K562 (cell line): ENCODE data around the gene NARF. TPM values are rescaled to one million over a fixed set of nuclear protein-coding genes. Genes with fewer than 3 reads are reported as not detected.

Experiments
- ARHGAP35 ChIP-seq: fragments of 450-650 bp; IDR thresholded peaks from 2 replicates; pipeline ENCODE4 v1.6.1; 2018; ENCODE audit not compliant: partially characterized antibody
- BRD9 ChIP-seq: fragments of 450-650 bp; IDR thresholded peaks from 2 replicates; pipeline ENCODE4 v1.6.1; 2018; ENCODE audit warnings: low read depth; ENCODE audit not compliant: partially characterized antibody
- CBX2 ChIP-seq: fragments of 200-600 bp; sonication (generic); IDR thresholded peaks from one replicate; pipeline ENCODE4 v1.6.1; 2012; ENCODE audit warnings: mild to moderate bottlenecking, low read length, inconsistent platforms; ENCODE audit not compliant: insufficient read depth, poor library complexity, severe bottlenecking
- CGGBP1 ChIP-seq: fragments of 250-450 bp; sonication (Bioruptor Pico); IDR thresholded peaks from 2 replicates; pipeline ENCODE4 v1.9.0; 2021; ENCODE audit warnings: mild to moderate bottlenecking
- CHD4 ChIP-seq: fragments of 200-600 bp; sonication (generic); IDR thresholded peaks from 3 replicates; pipeline ENCODE4 v1.6.1; 2012; ENCODE audit warnings: low read depth, mild to moderate bottlenecking, mixed read lengths, low read length, inconsistent platforms; ENCODE audit not compliant: insufficient read depth, insufficient replicate concordance, poor library complexity, severe bottlenecking
- CTCF ChIP-seq, 3 experiments: IDR thresholded peaks in 2 of 3; conservative IDR thresholded peaks in 1 of 3; 2 replicates each; pipeline ENCODE4 v1.5.1; 2011 to 2012; ENCODE audit warnings: low read length in 3 of 3, mild to moderate bottlenecking in 3 of 3, control low read depth in 2 of 3, improper control_type of control experiment in 1 of 3, inconsistent platforms in 1 of 3, low read depth in 1 of 3, mixed read lengths in 1 of 3, moderate library complexity in 1 of 3; ENCODE audit not compliant: insufficient read depth in 2 of 3
- CTCFL ChIP-seq: IDR thresholded peaks from 2 replicates; pipeline ENCODE4 v1.6.1; 2011; ENCODE audit warnings: borderline replicate concordance, low read depth, mild to moderate bottlenecking, moderate library complexity, low read length; ENCODE audit not compliant: insufficient read depth, poor library complexity, severe bottlenecking
- DIDO1 ChIP-seq: fragments of 450-650 bp; IDR thresholded peaks from 2 replicates; pipeline ENCODE4 v1.6.1; 2016; ENCODE audit warnings: low read depth, missing biosample characterization, missing genetic modification characterization
- FUS ChIP-seq: fragments of 200-400 bp; formaldehyde crosslinking; optimal IDR thresholded peaks from 2 replicates; pipeline ENCODE3; 2017; ENCODE audit warnings: low read depth, low read length
- HMG20B ChIP-seq: fragments of 250-450 bp; sonication (Bioruptor Pico); IDR thresholded peaks from 2 replicates; pipeline ENCODE4 v1.5.0; 2021; ENCODE audit warnings: mild to moderate bottlenecking
- ILF3 ChIP-seq: fragments of 450-650 bp; IDR thresholded peaks from 2 replicates; pipeline ENCODE4 v1.6.1; 2018; ENCODE audit warnings: antibody characterized with exemption, mild to moderate bottlenecking, moderate library complexity, borderline replicate concordance
- MCM3 ChIP-seq: fragments of 450-650 bp; IDR thresholded peaks from 2 replicates; pipeline ENCODE4 v1.6.1; 2016
- MEF2D ChIP-seq: conservative IDR thresholded peaks from 2 replicates; pipeline ENCODE4 v1.6.1; 2016; ENCODE audit warnings: low read depth, missing genetic modification characterization, missing compliant biosample characterization
- NFYB ChIP-seq: IDR thresholded peaks from 2 replicates; pipeline ENCODE4 v1.6.1; 2011; ENCODE audit warnings: mild to moderate bottlenecking, moderate library complexity; ENCODE audit not compliant: insufficient read length; ENCODE audit errors: extremely low read depth
- POLR2AphosphoS2 ChIP-seq: IDR thresholded peaks from 2 replicates; pipeline ENCODE4 v1.6.1; 2012; ENCODE audit warnings: low read length, improper control_type of control experiment
- POLR2AphosphoS5 ChIP-seq: IDR thresholded peaks from 2 replicates; pipeline ENCODE4 v1.6.1; 2011; ENCODE audit warnings: mild to moderate bottlenecking, low read depth, low read length, moderate library complexity; ENCODE audit not compliant: control insufficient read depth, insufficient read depth
- RBM14 ChIP-seq: fragments of 200-400 bp; formaldehyde crosslinking; IDR thresholded peaks from 2 replicates; pipeline ENCODE4 v1.6.1; 2018; ENCODE audit warnings: low read depth, mild to moderate bottlenecking, low read length, moderate library complexity, borderline replicate concordance; ENCODE audit not compliant: insufficient read depth
- SREBF1 ChIP-seq: fragments of 150-350 bp; IDR thresholded peaks from 2 replicates; pipeline ENCODE4 v1.6.1; 2014; ENCODE audit warnings: antibody characterized with exemption, low read depth, low read length, borderline replicate concordance
- TEAD1 ChIP-seq, 2 experiments: fragments of 450-650 bp in 1 of 2; sonication (generic) in 1 of 2; formaldehyde crosslinking; IDR thresholded peaks; 2 replicates each; pipeline versions ENCODE4 v1.4.0 to v1.8.0; 2020 to 2022; ENCODE audit warnings: mild to moderate bottlenecking in 2 of 2, missing genetic modification reagents in 1 of 2
- ZKSCAN8 ChIP-seq: fragments of 200-800 bp; sonication (Bioruptor generic); IDR thresholded peaks from 2 replicates; pipeline ENCODE4 v1.6.1; 2016; ENCODE audit warnings: missing genetic modification characterization, missing compliant biosample characterization
- ZNF134 ChIP-seq: fragments of 250-450 bp; sonication (Bioruptor Pico); conservative IDR thresholded peaks from 2 replicates; pipeline ENCODE4 v1.4.0; 2020
- ZNF175 ChIP-seq: fragments of 200-800 bp; sonication (Bioruptor generic); IDR thresholded peaks from 2 replicates; pipeline ENCODE4 v1.6.1; 2016; ENCODE audit warnings: low read depth, mild to moderate bottlenecking, missing genetic modification characterization, missing compliant biosample characterization
- ZNF551 ChIP-seq: fragments of 250-450 bp; sonication (Bioruptor Pico); IDR thresholded peaks from 2 replicates; pipeline ENCODE4 v1.5.0; 2021; ENCODE audit warnings: mild to moderate bottlenecking, moderate library complexity
- ZNF586 ChIP-seq: fragments of 450-650 bp; formaldehyde crosslinking; conservative IDR thresholded peaks from 2 replicates; pipeline ENCODE4 v1.4.0; 2020; ENCODE audit warnings: mild to moderate bottlenecking, moderate library complexity
- polyA plus RNA-seq, 8 experiments: library from polyadenylated mRNA; depleted of rRNA in 4 of 8; stranded (reverse) in 5 of 8; unstranded in 3 of 8; fragments of >200 nt; fragmentation: Nextera tagmentation in 2 of 8; fragmentation: Illumina TruSeq in 1 of 8; extraction: Ambion mirVana in 2 of 8; extraction: Trizol in 1 of 8; gene quantifications; 2 replicates each; pipeline versions ENCODE4 v1.2.1 to v1.2.3, GENCODE V29; 2011 to 2014; ENCODE audit warnings: inconsistent platforms in 1 of 8, missing spikeins in 1 of 8
- total RNA-seq, 7 experiments: library from RNA; depleted of rRNA in 6 of 7; stranded (reverse); fragments of >200 nt in 6 of 7; fragmentation: Illumina TruSeq in 2 of 7; extraction: Trizol in 2 of 7; gene quantifications; 2 replicates each; pipeline versions ENCODE4 v1.2.1 to v1.2.3, GENCODE V29; 2011 to 2021; ENCODE audit warnings: low replicate concordance in 1 of 7

The NARF gene
- total and polyA plus RNA-seq, 9 of the 15 experiments (the other 6 are each of a cell fraction or from before 2014, with no cell fraction given): 60.4 to 423 (median 132) TPM

DNA sequence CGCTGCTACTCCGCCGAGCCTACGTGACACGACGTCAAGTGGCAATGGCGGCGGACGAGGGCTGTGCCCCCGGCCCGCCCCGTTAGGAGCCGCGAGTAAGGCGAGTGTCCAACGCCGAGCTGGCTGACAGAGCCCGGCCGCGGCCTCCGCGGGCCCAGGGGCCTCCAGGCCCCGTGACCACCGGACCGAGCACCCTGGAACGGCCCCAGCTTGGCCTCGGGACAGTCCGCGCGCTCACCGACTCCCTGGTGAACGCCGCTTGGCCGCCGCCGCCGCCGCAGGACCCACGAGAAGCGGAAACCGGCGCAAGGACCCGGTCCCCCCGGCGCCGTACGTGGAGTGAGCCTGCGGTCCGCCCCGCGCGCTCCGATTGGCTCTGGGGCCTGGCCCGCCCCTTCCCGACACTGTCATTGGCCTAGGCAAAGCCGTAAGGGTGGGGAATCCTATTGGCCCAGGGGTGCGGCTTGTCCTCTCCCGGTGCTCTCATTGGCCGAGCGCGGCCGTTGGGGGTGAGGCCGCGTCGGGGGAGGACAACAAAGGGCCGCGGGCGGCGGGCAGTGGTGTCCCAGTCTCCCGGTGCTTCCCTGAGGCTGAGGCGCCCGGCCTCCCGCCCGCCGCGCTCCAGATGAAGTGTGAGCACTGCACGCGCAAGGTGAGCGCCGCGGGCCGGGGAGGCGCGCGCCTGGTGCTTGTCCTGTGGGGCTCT is at the start of gene NARF (continued):
- no peak for TF ChIP-seq MEF2D (tag)
- no peak; the same call in 1 of the 2 replicates for TF ChIP-seq ILF3
- TF ChIP-seq DIDO1: no peak
- no peak for TF ChIP-seq CBX2
- peak; percentile 97 for TF ChIP-seq NFYB
- peak in 1 of 2 experiments; percentile 81; a peak in 2 of 4 replicates for TF ChIP-seq TEAD1 (CRISPR knock-in tag; IDR thresholded peaks at IDR 0.05)
- 0 out of 2 replicates have a peak, but pooled peaks have one; percentile 56 for TF ChIP-seq SREBF1
- no peak for TF ChIP-seq CTCF (IDR thresholded peaks at IDR 0.05 in 2 of 3, conservative IDR thresholded peaks at IDR 0.05 in 1 of 3; ENCODE audit: insufficient read depth in 2 of 3, low read depth in 1 of 3, low read length in 3 of 3)
- no peak; the same call in 1 of the 2 replicates for TF ChIP-seq POLR2AphosphoS2
- TF ChIP-seq CTCFL: no peak
- no peak for TF ChIP-seq ZNF134 (CRISPR knock-in tag)
- no peak for TF ChIP-seq ZNF586 (CRISPR knock-in tag)
- no peak for TF ChIP-seq ARHGAP35
- TF ChIP-seq RBM14: 0 out of 2 replicates have a peak, but pooled peaks have one; percentile 46
- no peak for TF ChIP-seq ZKSCAN8 (CRISPR knock-in tag)
- no peak for TF ChIP-seq HMG20B (CRISPR knock-in tag)
- TF ChIP-seq BRD9: no peak
- no peak for TF ChIP-seq ZNF175 (CRISPR knock-in tag)
- TF ChIP-seq POLR2AphosphoS5: peak; percentile 83
- no peak for TF ChIP-seq FUS
- TF ChIP-seq MCM3: no peak
- peak; percentile 66; the same call in 1 of the 2 replicates for TF ChIP-seq CGGBP1 (CRISPR knock-in tag)
- TF ChIP-seq ZNF551 (CRISPR knock-in tag): no peak
- no peak for TF ChIP-seq CHD4
